OCI-LY1 (cell line): ENCODE data around the gene KCTD19.

Experiments used
- EZH2 ChIP-seq: fragments of 200-600 bp; sonication (generic), shearing (Covaris generic); IDR thresholded peaks from 2 replicates; pipeline ENCODE4 v1.8.0; 2017; ENCODE audit warnings: borderline replicate concordance, mixed run types, mild to moderate bottlenecking, antibody characterized with exemption, low read length, moderate library complexity, mixed read lengths
- TF ChIP-seq, protein P1 (sequence below): fragments of 200-600 bp; sonication (generic), shearing (Covaris generic); IDR thresholded peaks from 2 replicates; pipeline ENCODE4 v1.5.1; 2017; ENCODE audit warnings: mild to moderate bottlenecking, antibody characterized with exemption, low read length, moderate library complexity, mixed read lengths

DNA sequence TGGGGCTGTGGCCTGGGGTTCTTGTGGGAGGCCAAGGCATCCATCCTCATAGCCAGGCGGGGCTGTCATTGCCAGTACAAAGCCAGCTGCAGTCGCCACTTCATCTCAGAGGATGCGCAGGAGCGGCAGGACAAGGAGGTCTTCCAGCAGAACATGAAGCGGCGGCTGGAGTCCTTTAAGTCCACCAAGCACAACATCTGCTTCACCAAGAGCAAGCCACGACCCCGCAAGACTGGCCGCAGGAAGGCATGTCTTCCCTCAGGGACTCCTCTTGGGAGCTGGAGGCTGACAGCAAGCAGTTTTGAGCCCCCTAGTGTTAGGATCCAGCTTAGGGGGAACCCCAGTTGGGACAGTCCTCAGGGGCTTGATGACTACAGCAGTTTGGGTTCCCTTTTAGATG is 62.3 kb downstream of the KCTD19 start:
- TF ChIP-seq, protein P1, sequence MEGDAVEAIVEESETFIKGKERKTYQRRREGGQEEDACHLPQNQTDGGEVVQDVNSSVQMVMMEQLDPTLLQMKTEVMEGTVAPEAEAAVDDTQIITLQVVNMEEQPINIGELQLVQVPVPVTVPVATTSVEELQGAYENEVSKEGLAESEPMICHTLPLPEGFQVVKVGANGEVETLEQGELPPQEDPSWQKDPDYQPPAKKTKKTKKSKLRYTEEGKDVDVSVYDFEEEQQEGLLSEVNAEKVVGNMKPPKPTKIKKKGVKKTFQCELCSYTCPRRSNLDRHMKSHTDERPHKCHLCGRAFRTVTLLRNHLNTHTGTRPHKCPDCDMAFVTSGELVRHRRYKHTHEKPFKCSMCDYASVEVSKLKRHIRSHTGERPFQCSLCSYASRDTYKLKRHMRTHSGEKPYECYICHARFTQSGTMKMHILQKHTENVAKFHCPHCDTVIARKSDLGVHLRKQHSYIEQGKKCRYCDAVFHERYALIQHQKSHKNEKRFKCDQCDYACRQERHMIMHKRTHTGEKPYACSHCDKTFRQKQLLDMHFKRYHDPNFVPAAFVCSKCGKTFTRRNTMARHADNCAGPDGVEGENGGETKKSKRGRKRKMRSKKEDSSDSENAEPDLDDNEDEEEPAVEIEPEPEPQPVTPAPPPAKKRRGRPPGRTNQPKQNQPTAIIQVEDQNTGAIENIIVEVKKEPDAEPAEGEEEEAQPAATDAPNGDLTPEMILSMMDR = peak; percentile 26; the same call in 1 of the 2 replicates
- TF ChIP-seq EZH2 = no peak
